ENCODE measurements around the gene OPCML. TPM values are rescaled to one million over a fixed set of nuclear protein-coding genes. Genes with fewer than 3 reads are reported as not detected.

The OPCML gene
- total RNA-seq, 1 experiment from 2014 or later, result 0.21 TPM

DNA sequence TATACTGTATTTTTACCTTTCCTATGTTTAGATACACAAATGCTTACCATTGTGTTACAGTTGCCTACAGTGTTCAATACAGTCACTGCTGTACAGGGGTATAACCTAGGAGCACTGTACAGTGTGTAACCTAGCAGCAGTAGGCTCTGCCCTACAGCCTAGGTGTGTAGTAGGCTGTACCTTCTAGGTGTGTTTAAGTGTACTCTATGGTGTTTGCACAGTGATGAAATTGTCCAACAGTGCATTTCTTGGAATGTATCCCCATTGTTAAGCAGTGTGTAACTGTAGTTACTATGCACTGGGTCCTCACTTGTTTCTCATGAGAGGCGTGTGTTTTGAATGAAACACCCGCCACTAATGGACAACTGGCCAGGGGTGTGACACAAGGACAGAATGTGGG is 269.0 kb downstream of the OPCML start:
- DNase-seq, result no peak
- no peaks in the 10 kb centered on the region for H3K36me3 ChIP-seq (replicated peaks; ENCODE audit: control insufficient read depth, insufficient read depth, low read length)

DNA sequence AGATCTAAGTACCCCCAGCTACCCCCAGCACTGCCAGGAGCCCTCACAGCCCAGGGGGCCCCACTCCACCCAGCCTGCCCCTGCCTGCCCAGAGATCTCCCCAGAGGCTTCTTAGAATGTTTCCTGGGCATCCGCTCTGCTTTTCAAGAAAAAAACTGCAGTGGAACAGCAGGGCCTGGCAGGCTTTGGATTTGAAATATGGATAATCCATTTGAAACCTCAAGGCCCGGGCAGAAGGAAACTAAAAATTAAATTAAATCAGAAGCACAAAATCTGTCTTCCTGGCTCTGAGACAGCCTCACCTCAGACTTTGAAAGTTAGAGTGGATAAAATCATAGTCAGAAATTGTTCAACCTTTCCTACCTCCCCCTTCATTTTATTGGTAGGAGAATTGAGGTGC is 273.6 kb downstream of the OPCML start:
- DNase-seq, result no peak
- no peaks in the 10 kb centered on the region for H3K36me3 ChIP-seq (replicated peaks; ENCODE audit: control insufficient read depth, insufficient read depth, low read length)
- no peaks in the 10 kb centered on the region for H3K27me3 ChIP-seq (ENCODE audit: control insufficient read depth, insufficient read depth, low read length)
- H3K4me3 ChIP-seq (ENCODE audit: insufficient read depth, low read depth, low read length), result no peak overlapping the region

More for the DNA sequence above, 269.0 kb downstream of the OPCML start:
- H3K4me3 ChIP-seq (ENCODE audit: insufficient read depth, low read depth, low read length), result no peak overlapping the region
- H3K27me3 ChIP-seq (ENCODE audit: control insufficient read depth, insufficient read depth, low read length), result no peaks in the 10 kb centered on the region

DNA sequence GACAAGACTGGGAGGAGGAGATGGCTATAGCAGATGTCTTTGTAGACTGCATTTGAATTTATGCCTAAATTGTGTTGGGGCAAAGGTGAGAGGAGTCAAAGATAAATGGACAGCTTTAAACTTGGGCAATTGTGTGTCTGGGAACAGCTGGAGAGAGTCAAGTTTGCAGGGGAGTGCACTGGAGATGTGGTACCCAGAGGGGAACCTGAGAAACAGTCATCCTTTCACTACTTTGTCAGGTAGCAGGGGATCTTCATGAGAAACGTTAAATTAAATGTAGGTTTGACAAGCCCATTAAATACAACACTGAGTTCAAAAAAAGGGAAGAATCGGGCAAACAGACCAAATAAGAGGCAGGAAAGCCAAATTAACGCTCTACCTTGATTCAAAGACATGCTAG is 277.7 kb downstream of the OPCML start:
- no peaks in the 10 kb centered on the region for H3K27me3 ChIP-seq (ENCODE audit: control insufficient read depth, insufficient read depth, low read length)
- no peak for DNase-seq
- H3K36me3 ChIP-seq (replicated peaks; ENCODE audit: control insufficient read depth, insufficient read depth, low read length), result no peaks in the 10 kb centered on the region
- no peak overlapping the region for H3K4me3 ChIP-seq (ENCODE audit: insufficient read depth, low read depth, low read length)

DNA sequence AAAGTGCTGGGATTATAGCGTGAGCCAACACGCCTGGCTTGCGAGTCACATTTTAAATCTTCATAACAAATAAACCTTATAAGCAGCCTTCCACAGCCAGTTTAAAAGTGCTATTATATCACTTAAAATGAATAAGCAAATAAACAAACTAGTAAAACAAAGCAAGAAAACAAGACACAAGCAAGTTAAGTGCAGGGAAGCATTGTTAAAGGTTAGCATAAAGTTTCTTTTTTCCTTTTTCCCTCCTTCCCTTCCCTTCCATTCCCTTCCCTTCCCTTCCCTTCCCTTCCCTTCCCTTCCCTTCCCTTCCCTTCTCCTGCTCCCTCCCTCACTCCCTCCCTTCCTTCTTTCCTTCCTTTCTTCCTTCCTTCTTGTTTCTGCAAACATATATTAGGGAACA is 278.7 kb downstream of the OPCML start:
- Histone ChIP-seq H3K36me3 (replicated peaks; ENCODE audit: control insufficient read depth, insufficient read depth, low read length) (no peaks in the 10 kb centered on the region), H3K4me3 (ENCODE audit: insufficient read depth, low read depth, low read length) (no peak overlapping the region), H3K27me3 (ENCODE audit: control insufficient read depth, insufficient read depth, low read length) (no peaks in the 10 kb centered on the region)
- no peak for DNase-seq

DNA sequence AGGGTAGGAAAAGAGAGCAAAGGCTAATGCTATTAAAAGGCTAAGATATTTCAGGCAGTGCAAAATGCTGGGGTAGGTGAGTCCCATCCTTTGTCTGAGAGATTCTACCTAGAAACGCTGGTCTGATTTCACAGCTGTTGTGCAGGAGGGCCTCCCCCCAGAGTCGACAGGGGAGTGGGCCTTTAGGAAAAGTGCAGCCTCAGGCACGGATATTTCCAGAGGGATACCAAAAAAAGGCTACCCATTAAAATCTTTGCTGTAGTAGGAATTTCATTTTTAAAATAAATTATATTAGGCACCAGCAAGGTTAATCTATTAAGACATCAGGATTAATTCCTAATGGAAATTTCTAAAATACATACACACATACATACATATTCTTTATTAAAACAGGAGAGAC is 280.5 kb downstream of the OPCML start:
- Histone ChIP-seq H3K4me3 (ENCODE audit: insufficient read depth, low read depth, low read length) (no peak overlapping the region), H3K36me3 (replicated peaks; ENCODE audit: control insufficient read depth, insufficient read depth, low read length) (no peaks in the 10 kb centered on the region), H3K27me3 (ENCODE audit: control insufficient read depth, insufficient read depth, low read length) (no peaks in the 10 kb centered on the region)
- no peak for DNase-seq

DNA sequence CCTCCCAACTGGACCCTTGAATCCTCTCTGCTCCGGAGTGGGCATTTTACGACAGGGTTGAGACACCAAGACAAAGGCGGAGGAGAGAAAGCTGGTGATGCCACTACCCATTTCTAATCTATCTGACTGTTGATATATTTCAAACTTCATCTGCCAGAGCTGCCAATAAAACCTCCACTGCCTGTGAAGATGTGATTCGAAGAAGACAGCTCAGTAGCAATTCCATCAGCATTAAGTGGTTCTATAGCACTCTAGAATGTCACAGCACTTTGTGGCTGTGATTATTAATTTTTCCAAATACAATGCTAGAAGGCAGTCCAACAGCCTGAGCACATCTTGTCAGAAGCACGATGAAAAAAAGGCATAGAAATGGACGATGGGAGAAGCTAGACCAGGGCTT is 282.8 kb downstream of the OPCML start:
- no peak for DNase-seq

DNA sequence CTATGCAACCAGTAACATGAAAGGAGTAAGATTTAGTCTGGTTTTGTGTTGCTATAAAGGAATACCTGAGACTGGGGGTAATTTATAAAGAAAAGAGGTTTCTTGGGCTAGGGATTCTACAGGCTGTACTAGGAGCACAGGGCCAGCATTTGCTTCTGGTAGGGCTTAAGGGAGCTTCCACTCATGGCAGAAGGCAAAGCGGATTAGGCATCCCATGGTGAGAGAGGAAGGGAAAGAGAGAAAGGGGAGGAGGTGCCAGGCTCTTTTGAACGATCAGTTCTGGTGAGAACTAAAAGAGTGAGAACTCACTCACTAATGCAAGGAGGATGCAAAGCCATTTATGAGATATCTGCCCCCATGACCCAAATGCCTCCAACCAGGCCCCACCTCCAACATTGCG is 283.2 kb downstream of the OPCML start:
- no peaks in the 10 kb centered on the region for H3K36me3 ChIP-seq (replicated peaks; ENCODE audit: control insufficient read depth, insufficient read depth, low read length)
- H3K27me3 ChIP-seq (ENCODE audit: control insufficient read depth, insufficient read depth, low read length), result no peaks in the 10 kb centered on the region
- no peak overlapping the region for H3K4me3 ChIP-seq (ENCODE audit: insufficient read depth, low read depth, low read length)
- no peak for DNase-seq

More for the DNA sequence above, 282.8 kb downstream of the OPCML start:
- no peak overlapping the region for H3K4me3 ChIP-seq (ENCODE audit: insufficient read depth, low read depth, low read length)
- H3K36me3 ChIP-seq (replicated peaks; ENCODE audit: control insufficient read depth, insufficient read depth, low read length), result no peaks in the 10 kb centered on the region
- no peaks in the 10 kb centered on the region for H3K27me3 ChIP-seq (ENCODE audit: control insufficient read depth, insufficient read depth, low read length)

DNA sequence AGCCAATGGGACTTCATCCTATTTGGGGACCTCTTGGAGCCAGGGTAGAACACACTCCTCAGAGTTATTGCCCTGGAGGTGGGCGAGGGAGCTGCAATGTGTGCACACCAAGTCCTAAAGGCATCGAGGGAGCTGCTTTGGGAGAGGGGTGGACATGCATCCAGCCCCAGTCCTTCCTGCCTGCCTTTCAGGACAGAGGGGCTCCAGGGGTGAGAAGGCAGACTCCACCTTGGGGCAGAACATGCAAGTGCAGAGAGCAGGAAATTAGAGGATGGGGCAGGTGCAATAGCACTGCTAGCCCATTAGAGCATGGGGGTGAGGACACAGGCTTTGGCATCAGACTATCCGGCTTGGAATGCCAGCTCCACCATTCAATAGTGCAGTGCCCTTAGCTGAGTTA is 288.5 kb downstream of the OPCML start:
- H3K4me3 ChIP-seq (ENCODE audit: insufficient read depth, low read depth, low read length), result no peak overlapping the region
- no peaks in the 10 kb centered on the region for H3K36me3 ChIP-seq (replicated peaks; ENCODE audit: control insufficient read depth, insufficient read depth, low read length)
- peak; percentile 55 for DNase-seq
- no peaks in the 10 kb centered on the region for H3K27me3 ChIP-seq (ENCODE audit: control insufficient read depth, insufficient read depth, low read length)

DNA sequence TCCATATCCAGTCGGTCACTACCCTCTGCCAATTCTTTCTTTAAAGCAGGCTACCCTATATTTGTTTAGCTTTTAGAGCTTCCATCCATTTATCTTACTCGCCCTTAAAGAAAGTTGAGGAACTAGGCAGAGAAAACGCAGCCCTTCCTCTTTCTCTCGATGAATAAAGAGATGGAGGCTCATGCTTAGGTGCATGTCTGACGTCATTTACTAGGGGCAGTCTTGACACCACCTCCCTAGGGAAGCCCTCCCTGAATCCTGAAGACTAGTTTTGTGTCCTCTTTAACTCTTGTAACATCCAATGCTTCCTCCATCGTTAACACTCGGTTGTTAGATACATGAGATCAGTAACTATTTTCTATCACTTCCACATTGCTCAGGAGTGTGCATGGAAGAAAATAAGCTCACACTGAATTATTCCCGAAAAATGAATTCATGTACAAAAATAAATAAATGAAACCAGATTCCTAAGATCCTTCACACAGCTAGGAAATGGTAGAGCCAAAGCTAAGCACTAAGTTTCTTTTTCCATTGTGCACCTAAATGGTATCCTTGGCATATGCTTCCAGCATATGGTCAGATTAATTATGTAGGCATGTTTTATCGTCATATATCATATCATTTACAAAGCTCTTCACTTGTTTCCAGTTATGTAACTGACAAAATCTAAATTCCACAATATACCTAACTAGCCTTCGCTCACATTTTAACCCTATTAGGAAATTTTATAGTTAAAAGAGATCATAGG is 291.2 kb downstream of the OPCML start:
- no peak for DNase-seq
- no peaks in the 10 kb centered on the region for H3K36me3 ChIP-seq (replicated peaks; ENCODE audit: control insufficient read depth, insufficient read depth, low read length)
- H3K4me3 ChIP-seq (ENCODE audit: insufficient read depth, low read depth, low read length), result no peak overlapping the region
- no peaks in the 10 kb centered on the region for H3K27me3 ChIP-seq (ENCODE audit: control insufficient read depth, insufficient read depth, low read length)

DNA sequence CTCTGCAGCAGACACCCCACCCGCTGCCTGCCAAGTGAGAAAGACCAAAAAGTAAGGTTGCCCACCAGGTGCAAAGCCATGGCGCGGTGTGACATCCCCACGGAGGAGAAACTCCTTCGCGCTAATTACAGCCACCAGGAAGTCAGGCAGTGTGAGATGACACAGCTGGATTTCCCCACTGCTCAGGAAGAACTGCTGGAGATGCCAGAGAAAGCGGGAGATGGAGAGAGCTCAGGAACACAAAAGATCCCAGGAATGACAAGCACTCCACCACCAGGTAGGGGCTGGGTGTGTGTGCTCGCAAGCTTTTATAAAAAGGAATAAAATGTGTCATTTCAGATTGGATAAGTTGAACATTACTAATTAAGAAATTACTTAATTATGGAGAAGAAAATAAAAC is 292.7 kb downstream of the OPCML start:
- Histone ChIP-seq H3K36me3 (replicated peaks; ENCODE audit: control insufficient read depth, insufficient read depth, low read length) (no peaks in the 10 kb centered on the region), H3K4me3 (ENCODE audit: insufficient read depth, low read depth, low read length) (no peak overlapping the region), H3K27me3 (ENCODE audit: control insufficient read depth, insufficient read depth, low read length) (no peaks in the 10 kb centered on the region)
- peak; percentile 50 for DNase-seq

DNA sequence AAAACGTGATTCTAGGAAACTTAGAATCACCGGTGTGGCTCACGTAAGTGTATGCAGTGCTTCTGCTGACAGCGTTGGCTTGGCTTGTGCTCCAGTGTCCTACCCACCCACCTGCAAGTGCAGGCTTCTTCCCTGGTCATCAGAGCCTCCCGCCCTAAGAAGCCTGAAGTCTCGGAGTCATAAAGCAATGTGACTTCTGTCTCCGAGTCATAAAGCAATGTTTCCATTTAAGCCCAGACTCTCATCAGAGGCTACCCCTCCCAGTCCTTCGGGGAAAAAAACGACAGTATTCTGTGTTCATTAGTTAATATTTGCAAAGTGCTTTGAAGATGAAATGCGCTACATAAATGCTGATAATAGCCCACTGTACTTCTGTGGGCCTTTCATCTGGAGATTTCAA is 293.8 kb downstream of the OPCML start:
- H3K36me3 ChIP-seq (replicated peaks; ENCODE audit: control insufficient read depth, insufficient read depth, low read length), result no peaks in the 10 kb centered on the region
- H3K4me3 ChIP-seq (ENCODE audit: insufficient read depth, low read depth, low read length), result no peak overlapping the region
- no peak for DNase-seq
- H3K27me3 ChIP-seq (ENCODE audit: control insufficient read depth, insufficient read depth, low read length), result no peaks in the 10 kb centered on the region

DNA sequence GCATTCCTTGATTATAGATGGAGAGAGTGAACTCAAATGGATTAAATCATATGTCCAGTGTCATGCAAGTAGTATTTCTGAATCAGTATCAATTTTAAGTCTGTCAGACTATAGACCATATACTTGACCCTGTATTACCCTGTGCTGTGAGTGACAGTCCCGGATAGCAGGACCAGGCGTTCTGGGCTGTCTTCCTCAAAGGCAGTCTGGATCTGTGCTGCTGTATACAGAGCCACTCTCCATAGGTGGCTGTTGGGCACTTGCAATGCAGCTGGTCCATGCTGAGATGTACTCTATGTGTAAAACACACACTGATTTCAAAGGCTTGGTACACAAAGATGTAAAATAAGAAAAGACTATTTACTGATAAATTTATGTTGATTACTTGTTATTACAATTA is 294.3 kb downstream of the OPCML start:
- Histone ChIP-seq H3K36me3 (replicated peaks; ENCODE audit: control insufficient read depth, insufficient read depth, low read length) (no peaks in the 10 kb centered on the region), H3K4me3 (ENCODE audit: insufficient read depth, low read depth, low read length) (no peak overlapping the region), H3K27me3 (ENCODE audit: control insufficient read depth, insufficient read depth, low read length) (no peaks in the 10 kb centered on the region)
- no peak for DNase-seq

DNA sequence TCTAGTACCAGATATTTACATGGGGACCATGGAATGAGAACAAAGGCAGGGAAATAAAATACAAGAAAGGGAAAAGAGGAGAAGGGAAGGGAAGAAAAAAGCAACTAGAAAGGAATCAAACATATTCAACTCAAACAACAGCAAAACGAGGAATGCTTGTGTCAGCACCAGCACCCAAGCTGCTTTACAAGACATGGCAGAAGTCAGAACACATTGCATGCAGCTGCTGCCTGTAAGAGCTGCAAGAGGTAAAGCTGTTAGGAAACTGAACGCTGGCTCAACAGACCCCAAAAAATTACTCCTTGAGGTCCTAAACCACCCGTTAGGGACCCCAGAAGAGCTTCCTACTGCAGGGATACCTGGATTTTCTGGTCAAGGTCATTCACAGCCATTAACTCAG is 296.9 kb downstream of the OPCML start:
- DNase-seq, result no peak
- Histone ChIP-seq H3K36me3 (replicated peaks; ENCODE audit: control insufficient read depth, insufficient read depth, low read length) (no peaks in the 10 kb centered on the region), H3K27me3 (ENCODE audit: control insufficient read depth, insufficient read depth, low read length) (no peaks in the 10 kb centered on the region), H3K4me3 (ENCODE audit: insufficient read depth, low read depth, low read length) (no peak overlapping the region)

DNA sequence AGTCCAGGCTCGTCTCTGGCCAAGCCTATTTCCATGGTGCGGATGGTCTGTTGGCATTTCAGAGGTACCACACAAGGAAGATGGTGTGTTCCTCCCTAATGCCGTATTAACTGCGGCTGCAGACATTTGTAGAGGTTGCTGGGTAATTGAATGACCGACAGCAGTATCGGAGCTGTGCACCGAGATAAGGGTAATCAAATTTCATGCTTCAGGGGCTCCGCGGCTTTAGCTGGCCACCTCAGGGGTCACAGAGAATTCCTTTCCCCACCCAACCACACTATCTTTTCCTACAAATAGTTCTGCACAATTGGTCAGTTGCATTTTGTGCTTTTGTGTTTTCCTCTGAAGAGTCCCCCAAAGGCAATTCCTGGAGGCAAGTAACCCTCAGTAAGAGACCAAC is 297.4 kb downstream of the OPCML start:
- Histone ChIP-seq H3K36me3 (replicated peaks; ENCODE audit: control insufficient read depth, insufficient read depth, low read length) (no peaks in the 10 kb centered on the region), H3K27me3 (ENCODE audit: control insufficient read depth, insufficient read depth, low read length) (no peaks in the 10 kb centered on the region), H3K4me3 (ENCODE audit: insufficient read depth, low read depth, low read length) (no peak overlapping the region)
- DNase-seq, result no peak

DNA sequence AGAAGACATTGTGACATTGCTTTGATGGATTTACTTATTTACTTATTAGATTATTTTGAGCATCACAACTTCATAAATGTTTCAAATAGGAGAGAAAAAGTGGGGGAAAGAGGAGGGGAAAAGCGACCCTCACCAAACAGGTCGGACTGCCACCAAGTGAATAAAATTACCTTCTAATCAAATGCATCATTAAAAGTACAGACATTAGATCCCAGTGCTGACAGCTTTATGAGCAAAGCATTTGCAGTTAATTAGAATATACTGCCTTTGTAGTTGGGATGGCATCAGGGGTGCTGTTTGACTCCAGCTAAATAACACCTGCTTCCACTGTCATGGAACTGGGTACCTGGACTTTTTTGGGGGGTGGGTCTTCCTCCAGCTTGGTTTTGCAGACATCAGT is 299.6 kb downstream of the OPCML start:
- Histone ChIP-seq H3K36me3 (replicated peaks; ENCODE audit: control insufficient read depth, insufficient read depth, low read length) (no peaks in the 10 kb centered on the region), H3K4me3 (ENCODE audit: insufficient read depth, low read depth, low read length) (no peak overlapping the region), H3K27me3 (ENCODE audit: control insufficient read depth, insufficient read depth, low read length) (no peaks in the 10 kb centered on the region)
- DNase-seq, result no peak

DNA sequence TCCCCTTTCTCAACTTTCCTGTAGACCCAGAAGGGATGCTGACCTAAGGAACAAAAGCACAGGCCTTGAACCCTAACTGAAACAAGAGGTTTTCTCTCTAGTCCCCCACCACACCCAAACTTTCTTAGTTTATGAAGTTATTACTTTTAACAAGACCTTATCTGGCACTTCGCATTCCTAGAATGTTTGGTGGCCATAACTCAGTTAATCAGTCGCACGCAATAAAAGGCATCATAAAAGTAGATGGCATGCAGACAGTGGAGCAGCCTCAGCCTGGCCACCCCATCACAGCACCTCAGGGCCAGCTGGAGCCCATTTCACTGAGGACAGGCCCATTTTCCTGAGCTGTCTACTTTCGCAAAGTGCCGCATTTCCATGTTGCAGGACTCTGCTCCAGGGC is 301.9 kb downstream of the OPCML start:
- H3K4me3 ChIP-seq (ENCODE audit: insufficient read depth, low read depth, low read length), result no peak overlapping the region
- no peaks in the 10 kb centered on the region for H3K36me3 ChIP-seq (replicated peaks; ENCODE audit: control insufficient read depth, insufficient read depth, low read length)
- DNase-seq, result no peak
- no peaks in the 10 kb centered on the region for H3K27me3 ChIP-seq (ENCODE audit: control insufficient read depth, insufficient read depth, low read length)

Data from H7 (cell line).